BE2C (cell line): Measurements from ENCODE around the gene MORC4.
"Not testable (repeated sequence)": the region's sequence is repeated elsewhere in the genome, so short reads cannot be mapped to it uniquely, and the experiment has no call there.

Experiments
- DNase-seq: peaks from one replicate; pipeline ENCODE4 v3.0.0-alpha.2; 2020
- H3K27me3 ChIP-seq: fragments of 250-450 bp; sonication (Bioruptor Pico); 2 replicates; pipeline ENCODE4 v1.5.1; 2020; ENCODE audit warnings: mild to moderate bottlenecking
- H3K36me3 ChIP-seq: fragments of 250-450 bp; sonication (Bioruptor Pico); 2 replicates; pipeline ENCODE4 v1.5.1; 2020; ENCODE audit warnings: mild to moderate bottlenecking
- H3K4me1 ChIP-seq: fragments of 250-450 bp; sonication (Bioruptor Pico); 2 replicates; pipeline ENCODE4 v1.5.1; 2020
- H3K4me3 ChIP-seq: 2 replicates; pipeline ENCODE4 v1.5.1; 2011; ENCODE audit warnings: low read depth, low read length
- H3K9me3 ChIP-seq: fragments of 250-450 bp; sonication (Bioruptor Pico); 2 replicates; pipeline ENCODE4 v1.5.1; 2020
- CTCF ChIP-seq: IDR thresholded peaks from 2 replicates; pipeline ENCODE4 v1.5.1; 2012; ENCODE audit warnings: mild to moderate bottlenecking, low read depth, low read length

MORC4 gene

GRCh38 chrX:106976416-106976815 lies 23.6 kb downstream of the MORC4 start:
- no peak for TF ChIP-seq CTCF
- no peaks in the 10 kb centered on the region for H3K36me3 ChIP-seq
- no peaks in the 10 kb centered on the region for H3K27me3 ChIP-seq
- no peak for DNase-seq
- H3K9me3 ChIP-seq, result no peaks in the 10 kb centered on the region
- no peak overlapping the region for H3K4me3 ChIP-seq
- no peaks in the 10 kb centered on the region for H3K4me1 ChIP-seq

- Histone ChIP-seq H3K27me3 (no peaks in the 10 kb centered on the region), H3K4me3 (no peak overlapping the region), H3K36me3 (no peaks in the 10 kb centered on the region), H3K4me1 (no peaks in the 10 kb centered on the region), H3K9me3 (no peaks in the 10 kb centered on the region)
- no peak for TF ChIP-seq CTCF
- DNase-seq, result no peak
Measured at GRCh38 chrX:106973433-106974149, 26.4 kb downstream of the MORC4 start.

GRCh38 chrX:106972896-106973295 lies 27.1 kb downstream of the MORC4 start:
- no peaks in the 10 kb centered on the region for H3K4me1 ChIP-seq
- no peak for DNase-seq
- no peak for TF ChIP-seq CTCF
- no peaks in the 10 kb centered on the region for H3K36me3 ChIP-seq
- H3K9me3 ChIP-seq, result no peaks in the 10 kb centered on the region
- H3K27me3 ChIP-seq, result no peaks in the 10 kb centered on the region
- no peak overlapping the region for H3K4me3 ChIP-seq

GRCh38 chrX:106966547-106966946 lies 33.5 kb downstream of the MORC4 start:
- not testable (repeated sequence) for H3K4me3 ChIP-seq, H3K27me3 ChIP-seq, DNase-seq, H3K36me3 ChIP-seq, H3K4me1 ChIP-seq, H3K9me3 ChIP-seq

- H3K27me3 ChIP-seq, result no peaks in the 10 kb centered on the region
- no peak for TF ChIP-seq CTCF
- no peaks in the 10 kb centered on the region for H3K9me3 ChIP-seq
- H3K4me3 ChIP-seq, result no peak overlapping the region
- H3K36me3 ChIP-seq, result no peaks in the 10 kb centered on the region
- DNase-seq, result no peak
- no peaks in the 10 kb centered on the region for H3K4me1 ChIP-seq
Measured at GRCh38 chrX:106964290-106964689, 35.7 kb downstream of the MORC4 start.

- no peak for DNase-seq
- no peak for TF ChIP-seq CTCF
- no peaks in the 10 kb centered on the region for H3K36me3 ChIP-seq
- no peaks in the 10 kb centered on the region for H3K27me3 ChIP-seq
- no peaks in the 10 kb centered on the region for H3K4me1 ChIP-seq
- no peaks in the 10 kb centered on the region for H3K9me3 ChIP-seq
- no peak overlapping the region for H3K4me3 ChIP-seq
Measured at GRCh38 chrX:106963111-106963510, 36.9 kb downstream of the MORC4 start.

GRCh38 chrX:106959901-106960300 lies 40.1 kb downstream of the MORC4 start:
- H3K4me1 ChIP-seq, result 0 out of 2 replicates have a peak, but pooled peaks cover 3% of the 10 kb centered on the region
- H3K36me3 ChIP-seq, result no peaks in the 10 kb centered on the region
- H3K4me3 ChIP-seq, result no peak overlapping the region
- no peaks in the 10 kb centered on the region for H3K9me3 ChIP-seq
- no peak for TF ChIP-seq CTCF
- no peaks in the 10 kb centered on the region for H3K27me3 ChIP-seq
- no peak for DNase-seq
